Measurements from ENCODE around the gene MXD3.
"Not testable (repeated sequence)": the region's sequence is repeated elsewhere in the genome, so short reads cannot be mapped to it uniquely, and the experiment has no call there.

The MXD3 gene

GRCh38 chr5:177343777-177344176 is 32.1 kb upstream of the MXD3 start:
- DNase-seq (ENCODE audit: low read depth in 2 of 2) = no peak

- not testable (repeated sequence) for DNase-seq (ENCODE audit: low read depth in 2 of 2)
Measured at GRCh38 chr5:177343000-177343399, 31.3 kb upstream of the MXD3 start.

GRCh38 chr5:177339107-177339638 is 27.5 kb upstream of the MXD3 start:
- no peak for DNase-seq (ENCODE audit: low read depth in 2 of 2)

- no peak for DNase-seq (ENCODE audit: low read depth in 2 of 2)
Measured at GRCh38 chr5:177338251-177339106, 26.8 kb upstream of the MXD3 start.

GRCh38 chr5:177336603-177337494 is 25.2 kb upstream of the MXD3 start:
- DNase-seq (ENCODE audit: low read depth in 2 of 2) = no peak

GRCh38 chr5:177336112-177336511 is 24.4 kb upstream of the MXD3 start:
- no peak for DNase-seq (ENCODE audit: low read depth in 2 of 2)

GRCh38 chr5:177335701-177336065 is 24.0 kb upstream of the MXD3 start:
- no peak for DNase-seq (ENCODE audit: low read depth in 2 of 2)

GRCh38 chr5:177334781-177335700 is 23.3 kb upstream of the MXD3 start:
- no peak for DNase-seq (ENCODE audit: low read depth in 2 of 2)

- no peak for DNase-seq (ENCODE audit: low read depth in 2 of 2)
Measured at GRCh38 chr5:177334155-177334551, 22.5 kb upstream of the MXD3 start.

GRCh38 chr5:177333420-177334154 is 21.9 kb upstream of the MXD3 start:
- DNase-seq (ENCODE audit: low read depth in 2 of 2) = no peak

- no peak for DNase-seq (ENCODE audit: low read depth in 2 of 2)
Measured at GRCh38 chr5:177332896-177333260, 21.2 kb upstream of the MXD3 start.

GRCh38 chr5:177332031-177332895 is 20.6 kb upstream of the MXD3 start:
- DNase-seq (ENCODE audit: low read depth in 2 of 2) = no peak

- no peak for DNase-seq (ENCODE audit: low read depth in 2 of 2)
Measured at GRCh38 chr5:177330991-177331842, 19.5 kb upstream of the MXD3 start.

- DNase-seq (ENCODE audit: low read depth in 2 of 2) = no peak
Measured at GRCh38 chr5:177329883-177330282, 18.2 kb upstream of the MXD3 start.

- DNase-seq (ENCODE audit: low read depth in 2 of 2) = no peak
Measured at GRCh38 chr5:177328545-177329231, 17.0 kb upstream of the MXD3 start.

GRCh38 chr5:177327539-177328522 is 16.1 kb upstream of the MXD3 start:
- no peak for DNase-seq (ENCODE audit: low read depth in 2 of 2)

GRCh38 chr5:177325868-177326381 is 14.2 kb upstream of the MXD3 start:
- DNase-seq (ENCODE audit: low read depth in 2 of 2) = no peak

All from fibroblast of skin of left biceps (primary cell).